Caco-2 (cell line): ENCODE results near the gene ZNF710. TPM values are rescaled to one million over a fixed set of nuclear protein-coding genes. Genes with fewer than 3 reads are reported as not detected.

Experiments used
- BruUV-seq: library from RNA; stranded (reverse); fragments of 400-500 nt; replicated peaks from 2 replicates; lab custom pipeline; 2021; lab: Mats Ljungman, UMichigan
- CTCF ChIA-PET: fragments of 300-600 bp; sonication (Branson Sonifier 250); formaldehyde crosslinking; loops from one replicate; lab custom pipeline; 2022; ENCODE audit warnings: antibody characterized with exemption; lab: Charles Lee
- POLR2A ChIA-PET: fragments of 300-600 bp; sonication (Branson Sonifier 250); formaldehyde crosslinking; loops from one replicate; lab custom pipeline; 2022; ENCODE audit warnings: antibody characterized with exemption; lab: Charles Lee
- DNase-seq, 2 experiments: peaks; one replicate each; pipeline versions ENCODE4 v3.0.0 to v3.0.0-alpha.2; 2020 to 2022
- H3K27me3 ChIP-seq: replicated peaks from 2 replicates; pipeline ENCODE4 v1.6.0; 2011; ENCODE audit warnings: low read length; ENCODE audit not compliant: control insufficient read depth, insufficient read depth
- H3K36me3 ChIP-seq: 2 replicates; pipeline ENCODE4 v1.5.1; 2011; ENCODE audit warnings: low read length; ENCODE audit not compliant: control insufficient read depth, insufficient read depth
- H3K4me1 ChIP-seq: fragments of 250-450 bp; sonication (Bioruptor Pico); 2 replicates; pipeline ENCODE4 v1.5.1; 2020; ENCODE audit warnings: mild to moderate bottlenecking
- H3K4me3 ChIP-seq: 2 replicates; pipeline ENCODE4 v1.5.1; 2011; ENCODE audit warnings: low read depth, mild to moderate bottlenecking, control low read depth, low read length
- H3K9me3 ChIP-seq: fragments of 250-450 bp; sonication (Bioruptor Pico); 2 replicates; pipeline ENCODE4 v1.5.1; 2020; ENCODE audit warnings: mild to moderate bottlenecking, moderate library complexity
- H3K27ac Mint-ChIP-seq: one replicate; pipeline ENCODE4 v1.8.0; 2022; ENCODE audit warnings: mixed read lengths; ENCODE audit not compliant: unreplicated experiment
- H3K27me3 Mint-ChIP-seq: one replicate; pipeline ENCODE4 v1.8.0; 2022; ENCODE audit warnings: mixed read lengths; ENCODE audit not compliant: insufficient read depth, unreplicated experiment
- H3K36me3 Mint-ChIP-seq: one replicate; pipeline ENCODE4 v1.8.0; 2022; ENCODE audit warnings: mild to moderate bottlenecking, mixed read lengths; ENCODE audit not compliant: insufficient read depth, unreplicated experiment
- H3K4me1 Mint-ChIP-seq: one replicate; pipeline ENCODE4 v1.8.0; 2022; ENCODE audit warnings: low read depth, mixed read lengths; ENCODE audit not compliant: unreplicated experiment
- H3K4me3 Mint-ChIP-seq: one replicate; pipeline ENCODE4 v1.8.0; 2022; ENCODE audit warnings: mild to moderate bottlenecking, moderate library complexity, mixed read lengths; ENCODE audit not compliant: unreplicated experiment
- H3K9me3 Mint-ChIP-seq: one replicate; pipeline ENCODE4 v1.8.0; 2022; ENCODE audit warnings: mixed read lengths; ENCODE audit not compliant: unreplicated experiment
- CTCF ChIP-seq, 2 experiments: fragments of 200-600 bp in 1 of 2; IDR thresholded peaks; 1 replicate in 1 of 2; 2 replicates in 1 of 2; pipeline versions ENCODE4 v1.5.1 to v1.8.0; 2011 to 2022; ENCODE audit warnings: antibody characterized with exemption in 1 of 2, control low read depth in 1 of 2, inconsistent platforms in 1 of 2, low read depth in 1 of 2, low read length in 1 of 2, mild to moderate bottlenecking in 1 of 2, moderate library complexity in 1 of 2; ENCODE audit not compliant: insufficient read depth in 1 of 2, severe bottlenecking in 1 of 2, unreplicated experiment in 1 of 2
- intact Hi-C: fragments of 100-400 bp; cut with micrococcal nuclease; formaldehyde crosslinking; loops from one replicate; pipeline ENCODE4 v1.10.0; 2022; ENCODE audit not compliant: unreplicated experiment
- total RNA-seq: library from RNA; stranded (reverse); gene quantifications from 2 replicates; pipeline ENCODE4 v1.2.3, GENCODE V29; 2022

The ZNF710 gene
- total RNA-seq, 1 experiment from 2014 or later: 21.4 TPM

- peak; percentile 21 to 55 for DNase-seq
- Mint-ChIP-seq H3K27ac (peak overlapping the region; percentile 78), H3K27me3 (no peaks in the 10 kb centered on the region), H3K36me3 (peaks cover 15% of the 10 kb centered on the region), H3K9me3 (no peaks in the 10 kb centered on the region), H3K4me1 (peaks cover 15% of the 10 kb centered on the region), H3K4me3 (no peak overlapping the region)
- ChIA-PET POLR2A (no interaction called here), CTCF (interaction anchor here (0.8 to 1.5 kb wide), 2 partner anchors 27 to 93 kb away, joined by 3 to 4 read pairs; no protein-coding TSS in a partner anchor)
- no peaks in the 10 kb centered on the region for H3K36me3 ChIP-seq
- H3K9me3 ChIP-seq: no peaks in the 10 kb centered on the region
- no peaks in the 10 kb centered on the region for H3K27me3 ChIP-seq
- H3K4me1 ChIP-seq: peaks cover 45% of the 10 kb centered on the region
- no peak for TF ChIP-seq CTCF (IDR thresholded peaks at IDR 0.05; ENCODE audit: insufficient read depth in 1 of 2, low read depth in 1 of 2, low read length in 1 of 2, severe bottlenecking in 1 of 2, unreplicated experiment in 1 of 2)
- no peak overlapping the region for H3K4me3 ChIP-seq
- intact Hi-C loops: loop anchor here (5.0 kb wide), 1 partner anchor 39 kb away; no protein-coding TSS in a partner anchor
- no TSS peak for BruUV-seq
Measured at GRCh38 chr15:89998141-89998661, 2.9 kb upstream of the ZNF710 start.

GRCh38 chr15:89998923-89999675 is 2.0 kb upstream of the ZNF710 start:
- Histone ChIP-seq H3K36me3 (no peaks in the 10 kb centered on the region), H3K9me3 (no peaks in the 10 kb centered on the region), H3K4me1 (peaks cover 54% of the 10 kb centered on the region), H3K27me3 (no peaks in the 10 kb centered on the region), H3K4me3 (no peak overlapping the region)
- Mint-ChIP-seq H3K27me3 (no peaks in the 10 kb centered on the region), H3K36me3 (peaks cover 15% of the 10 kb centered on the region), H3K27ac (peak overlapping the region; percentile 78), H3K4me3 (no peak overlapping the region), H3K4me1 (peaks cover 21% of the 10 kb centered on the region), H3K9me3 (no peaks in the 10 kb centered on the region)
- intact Hi-C loops: loop anchor here (5.0 kb wide), 1 partner anchor 38 kb away; no protein-coding TSS in a partner anchor
- no TSS peak for BruUV-seq
- CTCF ChIA-PET: interaction anchor here (0.8 to 1.5 kb wide), 2 partner anchors 28 to 94 kb away, joined by 3 to 4 read pairs; no protein-coding TSS in a partner anchor
- POLR2A ChIA-PET: no interaction called here
- no peak for TF ChIP-seq CTCF (IDR thresholded peaks at IDR 0.05; ENCODE audit: insufficient read depth in 1 of 2, low read depth in 1 of 2, low read length in 1 of 2, severe bottlenecking in 1 of 2, unreplicated experiment in 1 of 2)
- DNase-seq: no peak

- Histone ChIP-seq H3K4me3 (no peak overlapping the region), H3K9me3 (no peaks in the 10 kb centered on the region), H3K36me3 (no peaks in the 10 kb centered on the region), H3K27me3 (no peaks in the 10 kb centered on the region), H3K4me1 (peaks cover 60% of the 10 kb centered on the region)
- no peak overlapping the region for H3K27ac Mint-ChIP-seq
- H3K27me3 Mint-ChIP-seq: no peaks in the 10 kb centered on the region
- no TSS peak for BruUV-seq
- no peak for TF ChIP-seq CTCF (IDR thresholded peaks at IDR 0.05; ENCODE audit: insufficient read depth in 1 of 2, low read depth in 1 of 2, low read length in 1 of 2, severe bottlenecking in 1 of 2, unreplicated experiment in 1 of 2)
- H3K4me1 Mint-ChIP-seq: peaks cover 27% of the 10 kb centered on the region
- DNase-seq: no peak
- H3K36me3 Mint-ChIP-seq: peaks cover 15% of the 10 kb centered on the region
- no peak overlapping the region for H3K4me3 Mint-ChIP-seq
- POLR2A ChIA-PET: no interaction called here
- intact Hi-C loops: loop anchor here (5.0 kb wide), 2 partner anchors 38 to 78 kb away; no protein-coding TSS in a partner anchor
- CTCF ChIA-PET: no interaction called here
- no peaks in the 10 kb centered on the region for H3K9me3 Mint-ChIP-seq
Measured at GRCh38 chr15:89999676-90000185, 1.4 kb upstream of the ZNF710 start.
